UCSD-AML1 (cell line): ENCODE data around the gene ABCC8.
"Not testable (repeated sequence)": the region's sequence is repeated elsewhere in the genome, so short reads cannot be mapped to it uniquely, and the experiment has no call there.

Experiments
- DNase-seq: peaks from one replicate; lab custom pipeline; 2025; ENCODE audit not compliant: unreplicated experiment; lab: John Stamatoyannopoulos, UW

The ABCC8 gene

GRCh38 chr11:17432002-17432401, 44.6 kb downstream of the ABCC8 start:
- DNase-seq: no peak

GRCh38 chr11:17431139-17431538, 45.5 kb downstream of the ABCC8 start:
- DNase-seq: no peak

- no peak for DNase-seq
These were observed 46.0 kb downstream of the ABCC8 start for GRCh38 chr11:17430616-17431015.

GRCh38 chr11:17428925-17429324, 47.7 kb downstream of the ABCC8 start:
- no peak for DNase-seq

GRCh38 chr11:17428261-17428660, 48.4 kb downstream of the ABCC8 start:
- no peak for DNase-seq

DNA sequence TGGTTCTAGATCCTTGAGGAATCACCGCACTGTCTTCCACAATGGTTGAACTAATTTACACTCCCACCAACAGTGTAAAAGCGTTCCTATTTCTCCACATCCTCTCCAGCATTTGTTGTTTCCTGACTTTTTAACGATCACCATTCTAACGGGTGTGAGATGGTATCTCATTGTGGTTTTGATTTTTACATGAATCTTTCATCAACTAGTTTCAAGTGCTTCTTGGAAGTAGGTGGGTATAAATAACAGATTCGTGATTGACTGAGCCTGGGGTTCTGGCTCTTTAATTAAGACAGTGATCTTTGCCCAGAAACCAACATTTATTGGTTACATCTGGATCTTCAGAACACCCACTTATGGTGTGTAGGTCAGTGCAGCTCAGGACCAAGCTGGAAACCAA, 50.4 kb downstream of the ABCC8 start:
- not testable (repeated sequence) for DNase-seq

DNA sequence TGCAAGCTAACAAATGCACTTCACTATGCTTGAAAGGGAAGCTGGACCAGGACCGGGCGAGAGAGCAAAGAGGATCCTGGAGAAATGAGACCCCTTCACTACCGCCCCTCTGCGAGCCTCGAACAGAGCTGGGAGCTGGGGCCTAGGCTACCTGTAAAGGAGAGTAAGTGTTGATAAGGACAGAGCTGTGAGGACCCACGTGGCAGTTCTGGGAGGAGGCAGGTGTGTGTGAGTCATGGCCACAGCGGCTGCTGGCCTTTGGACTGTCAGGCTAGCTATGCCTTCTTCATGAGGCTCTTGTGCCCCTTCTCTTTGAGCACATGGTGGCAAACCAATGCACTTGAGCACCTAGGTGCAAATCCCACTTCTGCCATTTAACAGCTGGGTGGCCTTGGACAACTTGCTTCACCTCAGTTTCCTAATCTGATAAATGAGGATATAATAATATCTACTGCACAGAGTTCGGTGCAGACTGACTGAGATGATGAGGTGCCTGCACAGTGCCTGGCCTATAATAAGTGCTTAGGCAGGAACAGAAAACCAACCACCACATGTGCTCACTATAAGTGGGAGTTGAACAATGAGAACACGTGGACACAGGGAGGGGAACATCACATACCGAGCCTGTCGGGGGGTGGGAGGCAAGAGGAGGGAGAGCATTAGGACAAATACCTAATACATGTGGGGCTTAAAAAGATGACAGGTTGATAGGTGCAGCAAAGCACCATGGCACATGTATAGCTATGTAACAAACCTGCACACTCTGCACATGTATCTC, 52.9 kb downstream of the ABCC8 start:
- DNase-seq: no peak

DNA sequence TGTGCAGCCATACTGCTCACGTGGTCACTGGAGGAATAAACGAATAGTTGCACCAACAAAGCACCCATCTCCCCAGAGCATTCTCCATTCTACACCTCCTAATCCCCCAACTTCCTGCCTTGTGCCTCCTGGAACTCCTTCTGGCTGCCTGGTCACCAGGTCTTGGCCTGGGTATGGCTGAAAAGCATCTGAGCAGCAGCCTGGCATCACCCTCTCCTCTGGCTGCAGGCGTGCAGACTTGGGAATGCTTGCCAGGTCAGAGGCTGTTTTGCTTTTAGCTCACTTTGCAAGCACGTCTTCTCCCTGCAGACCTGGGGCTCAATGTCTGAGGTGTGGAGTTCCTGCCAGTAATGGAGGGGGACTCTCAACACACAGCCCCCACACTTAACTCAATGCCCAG, 54.9 kb downstream of the ABCC8 start:
- no peak for DNase-seq

DNA sequence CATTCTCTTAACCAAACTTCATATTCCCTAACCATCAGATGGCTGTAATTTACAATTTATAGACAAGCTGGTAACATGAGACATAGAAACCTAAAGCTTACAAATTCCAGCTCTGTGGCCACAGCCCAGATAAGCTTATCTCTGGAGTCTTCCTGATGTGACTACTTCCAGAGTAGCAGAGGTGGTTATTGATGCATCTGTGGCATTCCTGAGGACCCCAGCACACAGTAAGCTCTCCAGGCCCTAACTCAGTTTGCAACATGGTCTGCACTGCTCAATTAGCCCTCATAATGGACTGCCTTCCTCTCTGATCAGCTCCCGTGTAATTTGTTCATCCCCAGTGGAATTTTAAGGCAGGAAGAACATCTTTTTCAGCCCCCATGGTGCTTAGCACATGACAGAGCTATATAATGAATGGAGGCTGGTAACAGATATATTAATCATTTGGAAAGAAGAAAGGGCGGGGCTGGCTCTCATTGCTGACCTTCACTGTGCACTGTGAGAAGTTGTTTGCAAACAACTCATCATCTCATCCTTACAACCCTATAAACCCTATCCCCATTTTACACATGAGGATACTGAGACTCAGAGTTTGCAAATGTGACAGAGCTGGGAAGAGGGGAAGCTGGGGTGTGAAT, 58.1 kb downstream of the ABCC8 start:
- DNase-seq: no peak

- no peak for DNase-seq
These were observed 60.2 kb downstream of the ABCC8 start for GRCh38 chr11:17416492-17416891.

GRCh38 chr11:17415523-17416104, 61.0 kb downstream of the ABCC8 start:
- DNase-seq: no peak

- no peak for DNase-seq
These were observed 61.7 kb downstream of the ABCC8 start for GRCh38 chr11:17414992-17415391.

DNA sequence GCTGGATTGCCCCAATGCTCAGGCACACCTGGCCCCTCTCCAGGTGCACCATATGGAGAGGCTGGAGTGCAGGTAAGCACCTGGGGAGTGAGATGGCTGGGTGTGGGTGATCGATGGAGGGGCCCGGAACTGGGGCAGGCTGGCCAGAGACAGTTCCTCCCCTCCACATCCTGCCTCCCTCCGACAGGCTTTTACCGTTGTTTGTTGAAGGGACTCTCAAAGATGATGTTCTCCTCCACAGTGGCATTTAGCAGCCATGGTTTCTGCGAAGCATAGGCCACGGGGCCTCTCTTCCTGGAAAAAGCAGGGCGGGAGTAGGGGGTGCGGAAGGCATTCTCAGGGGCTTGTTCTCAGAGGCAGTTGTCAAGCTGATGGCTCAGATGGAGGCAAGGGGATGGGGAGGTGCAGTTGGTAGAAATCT, 62.3 kb downstream of the ABCC8 start:
- no peak for DNase-seq

DNA sequence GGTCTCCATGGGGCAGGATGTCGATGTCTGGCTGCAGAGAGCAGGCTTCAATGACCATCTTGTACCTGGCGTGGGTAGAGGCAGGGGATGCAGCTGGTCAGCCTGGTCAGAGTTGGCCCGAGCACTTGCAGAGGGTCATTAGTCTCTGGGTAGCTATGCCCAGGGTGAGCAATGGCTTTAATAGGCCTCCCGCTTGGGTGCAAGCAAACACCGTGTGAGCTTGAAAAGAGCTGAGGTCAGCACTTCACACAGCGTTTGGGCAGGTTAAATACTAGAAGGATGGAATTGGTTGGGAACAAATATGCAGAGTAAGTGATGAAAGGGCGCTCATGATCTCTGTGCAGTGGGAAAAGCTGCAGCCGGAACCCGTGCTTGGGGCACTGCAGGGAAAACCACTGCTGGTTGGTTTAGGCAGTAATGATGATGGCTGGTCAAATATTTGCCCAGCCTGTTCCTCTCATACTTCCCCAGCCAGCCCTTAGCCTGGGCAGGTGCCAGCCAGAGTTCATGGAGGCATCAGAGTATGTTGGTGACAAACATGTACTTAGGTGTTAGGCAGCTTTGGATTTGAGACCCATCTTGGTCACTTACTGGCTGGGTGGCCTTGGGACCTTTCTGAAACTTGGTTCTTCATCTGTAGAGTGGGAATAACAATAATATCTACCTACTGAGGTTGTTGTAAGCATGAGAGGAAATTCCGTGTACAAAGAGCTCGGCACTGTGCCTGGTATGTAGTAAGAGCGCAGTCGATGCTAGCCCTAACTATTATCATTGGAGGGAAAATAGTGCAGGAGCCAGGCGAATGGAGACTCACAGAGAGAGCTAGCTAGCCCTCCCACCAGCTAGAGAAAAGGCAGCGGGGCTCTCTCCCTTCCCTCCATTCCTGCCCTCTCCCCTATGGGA, 63.0 kb downstream of the ABCC8 start:
- no peak for DNase-seq

DNA sequence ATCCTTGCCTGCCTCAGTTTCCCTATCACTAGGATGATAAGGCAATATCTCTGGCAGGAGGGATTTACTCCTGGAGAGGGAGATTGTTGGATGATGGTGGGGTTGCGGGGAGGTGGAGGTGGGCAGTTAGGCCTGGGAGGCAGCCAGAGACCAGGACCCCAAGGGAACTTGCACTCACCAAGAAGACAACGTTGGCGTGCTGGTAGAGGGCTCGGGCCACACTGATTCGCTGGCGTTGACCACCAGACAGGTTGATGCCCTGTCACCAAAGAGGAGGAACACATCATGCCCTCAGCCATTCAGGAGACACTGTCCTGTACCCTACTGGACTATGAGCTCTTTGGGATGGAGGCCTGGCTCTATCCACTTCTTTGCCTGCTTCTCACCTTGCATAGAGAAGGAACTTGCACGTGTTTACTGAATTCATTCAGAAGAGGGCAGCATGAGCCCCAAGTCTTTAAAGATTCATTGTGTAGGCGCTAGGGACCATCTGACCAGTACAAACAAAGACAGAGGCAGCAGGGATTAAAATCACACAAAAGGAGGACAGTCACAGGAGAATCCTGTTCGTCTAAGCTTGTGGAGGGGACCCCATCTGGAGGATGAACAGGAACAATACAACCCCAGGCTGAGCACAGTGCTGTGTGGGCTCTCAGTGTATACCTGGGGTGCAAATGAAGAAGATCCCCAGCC, 64.0 kb downstream of the ABCC8 start:
- DNase-seq: no peak

- DNase-seq: no peak
These were observed 65.2 kb downstream of the ABCC8 start for GRCh38 chr11:17411418-17411817.

GRCh38 chr11:17410606-17411379, 65.9 kb downstream of the ABCC8 start:
- DNase-seq: no peak

DNA sequence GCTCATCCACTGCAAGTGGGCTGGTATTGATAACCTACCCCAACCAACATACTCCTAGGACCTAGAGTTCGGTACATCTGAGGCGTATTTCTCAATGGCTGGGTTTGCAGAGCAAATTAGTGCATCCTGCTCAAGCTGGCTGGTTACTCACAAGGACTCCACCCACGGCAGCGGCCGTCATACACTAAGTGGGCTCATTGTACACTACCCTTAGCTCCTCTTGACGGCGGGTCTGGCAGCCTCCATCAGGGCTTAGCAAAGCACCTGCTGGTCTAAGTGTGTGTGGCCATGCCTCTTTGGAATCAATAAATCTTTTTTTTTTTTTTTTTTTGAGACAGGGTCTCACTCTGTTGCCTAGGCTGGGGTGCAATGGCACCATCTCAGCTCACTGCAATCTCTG, 68.0 kb downstream of the ABCC8 start:
- DNase-seq: no peak

- DNase-seq: no peak
These were observed 68.6 kb downstream of the ABCC8 start for GRCh38 chr11:17408026-17408425.

GRCh38 chr11:17407575-17407974, 69.1 kb downstream of the ABCC8 start:
- DNase-seq: no peak
